Ovary (tissue), 9 donors: ENCODE results near the gene NFASC. TPM values are rescaled to one million over a fixed set of nuclear protein-coding genes. Genes with fewer than 3 reads are reported as not detected.

ENCODE experiments used
- DNase-seq, 5 donors: peaks; one replicate each; pipeline ENCODE4 v3.0.0-alpha.2; 2019 to 2020
- H3K27ac ChIP-seq, 2 donors: fragments of 200-600 bp; one replicate each; pipeline versions ENCODE4 v1.5.1 to v1.8.0; 2019 to 2022
- H3K27me3 ChIP-seq: fragments of 200-600 bp; one replicate; pipeline ENCODE4 v1.8.0; 2022
- H3K36me3 ChIP-seq: fragments of 200-600 bp; sonication (generic); one replicate; pipeline ENCODE4 v1.5.1; 2019
- H3K4me1 ChIP-seq: one replicate; pipeline ENCODE4 v1.8.1; 2013; ENCODE audit warnings: mild to moderate bottlenecking, moderate library complexity; ENCODE audit not compliant: insufficient read depth
- H3K4me3 ChIP-seq: fragments of 200-600 bp; sonication (generic); one replicate; pipeline ENCODE4 v1.5.1; 2017
- H3K9me3 ChIP-seq, 2 donors: fragments of 200-600 bp in 1 of 2; sonication (generic) in 1 of 2; one replicate each; pipeline versions ENCODE4 v1.5.1 to v1.8.1; 2013 to 2019; ENCODE audit warnings: mild to moderate bottlenecking in 1 of 2, moderate library complexity in 1 of 2
- EP300 ChIP-seq: sonication (generic); formaldehyde crosslinking; IDR thresholded peaks from one replicate; pipeline ENCODE4 v1.6.1; 2017; ENCODE audit warnings: antibody characterized with exemption
- POLR2A ChIP-seq: fragments of 450-650 bp; IDR thresholded peaks from one replicate; pipeline ENCODE4 v1.6.1; 2017; ENCODE audit warnings: antibody characterized with exemption, mild to moderate bottlenecking, moderate library complexity
- WGBS, 3 donors: extraction: QIAGEN DNeasy Blood & Tissue Kit in 1 of 3; methylation state at CpG; one replicate each; pipeline versions ENCODE4 v1.1.5 to v1.1.7; 2013 to 2017; 5-methylcytosine and 5-hydroxymethylcytosine counted together
- intact Hi-C, 4 donors: fragments of 100-400 bp; cut with DNase I; formaldehyde crosslinking; loops; one replicate each; pipeline versions ENCODE4 v1.11.0 to v1.15.1; 2022 to 2023
- polyA plus RNA-seq, 2 donors: library from polyadenylated mRNA; stranded (reverse); fragments of 200-250 nt in 1 of 2; fragments of 350-450 nt in 1 of 2; fragmentation: Illumina TruSeq in 1 of 2; extraction: RNeasy Lipid Tissue Mini Kit (QIAGEN cat#74804) in 1 of 2; gene quantifications; one replicate each; pipeline ENCODE4 v1.2.3, GENCODE V29; 2013 to 2014
- total RNA-seq, 7 donors: library from RNA; depleted of rRNA in 2 of 7; stranded (reverse); fragments of >200 nt in 2 of 7; fragmentation: NEBNext Ultra II Directional in 3 of 7; extraction: Animal tissue kit (Norgen Biotek cat#: 25700) in 3 of 7; gene quantifications; one replicate each; pipeline versions ENCODE4 v1.1.0 to v1.2.4, GENCODE V29; 2016 to 2023
- TF ChIP-seq, protein P1 (sequence below), 3 donors: fragments of 450-650 bp in 2 of 3; fragments of 200-600 bp in 1 of 3; IDR thresholded peaks; one replicate each; pipeline versions ENCODE4 v1.5.1 to v1.8.0; 2016 to 2022; ENCODE audit warnings: antibody characterized with exemption in 3 of 3, mild to moderate bottlenecking in 1 of 3
- donor health status: DM: no; HTN: no; CAD: no; lungs with moderate emphysema.
- donor health status: DM: no; HTN: no; CAD: no.
- donor health status: Bipolar disorder and iron deficiency.
- donor health status: DM: yes; HTN: yes; CAD: no.
- donor health status: DM: no; HTN: no; CAD: no.
- donor health status: DM: yes; HTN: yes; CAD: no.

Gene NFASC
- total and polyA plus RNA-seq, 9 donors = 9.3 to 73.2 (median 20.9) TPM

DNA sequence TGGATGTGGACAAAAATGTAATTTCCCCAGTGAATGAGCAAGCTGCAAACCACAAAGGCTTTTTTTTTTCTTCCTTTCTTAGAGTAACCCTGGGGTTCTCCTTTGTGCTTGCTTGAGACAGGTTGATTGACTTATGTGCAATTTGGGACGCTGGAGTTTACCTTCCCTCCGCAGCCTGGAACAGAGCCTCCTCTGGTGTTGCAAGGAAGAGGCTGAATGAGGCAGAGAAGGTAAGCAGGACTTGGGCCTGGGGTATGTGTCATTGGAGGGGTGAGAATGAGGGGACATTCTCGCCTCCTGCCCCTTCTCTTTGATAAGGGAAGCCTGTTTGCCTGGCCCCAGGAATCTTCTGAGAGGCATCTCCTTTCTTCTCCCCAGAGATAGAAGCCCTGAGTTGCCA lies 49.8 kb downstream of the NFASC start:
- intact Hi-C loops = no loop called here
- Histone ChIP-seq H3K27ac (no peak overlapping the region), H3K27me3 (no peaks in the 10 kb centered on the region), H3K4me3 (no peak overlapping the region), H3K9me3 (no peaks in the 10 kb centered on the region), H3K36me3 (no peaks in the 10 kb centered on the region), H3K4me1 (peaks cover 6% of the 10 kb centered on the region)
- WGBS, 3 donors = 94 to 99% (median 95%) methylated on average over 3 of the region's 3 CpGs
- no peak for DNase-seq
- TF ChIP-seq, protein P1, sequence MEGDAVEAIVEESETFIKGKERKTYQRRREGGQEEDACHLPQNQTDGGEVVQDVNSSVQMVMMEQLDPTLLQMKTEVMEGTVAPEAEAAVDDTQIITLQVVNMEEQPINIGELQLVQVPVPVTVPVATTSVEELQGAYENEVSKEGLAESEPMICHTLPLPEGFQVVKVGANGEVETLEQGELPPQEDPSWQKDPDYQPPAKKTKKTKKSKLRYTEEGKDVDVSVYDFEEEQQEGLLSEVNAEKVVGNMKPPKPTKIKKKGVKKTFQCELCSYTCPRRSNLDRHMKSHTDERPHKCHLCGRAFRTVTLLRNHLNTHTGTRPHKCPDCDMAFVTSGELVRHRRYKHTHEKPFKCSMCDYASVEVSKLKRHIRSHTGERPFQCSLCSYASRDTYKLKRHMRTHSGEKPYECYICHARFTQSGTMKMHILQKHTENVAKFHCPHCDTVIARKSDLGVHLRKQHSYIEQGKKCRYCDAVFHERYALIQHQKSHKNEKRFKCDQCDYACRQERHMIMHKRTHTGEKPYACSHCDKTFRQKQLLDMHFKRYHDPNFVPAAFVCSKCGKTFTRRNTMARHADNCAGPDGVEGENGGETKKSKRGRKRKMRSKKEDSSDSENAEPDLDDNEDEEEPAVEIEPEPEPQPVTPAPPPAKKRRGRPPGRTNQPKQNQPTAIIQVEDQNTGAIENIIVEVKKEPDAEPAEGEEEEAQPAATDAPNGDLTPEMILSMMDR (IDR thresholded peaks at IDR 0.05) = no peak
- TF ChIP-seq POLR2A = no peak

DNA sequence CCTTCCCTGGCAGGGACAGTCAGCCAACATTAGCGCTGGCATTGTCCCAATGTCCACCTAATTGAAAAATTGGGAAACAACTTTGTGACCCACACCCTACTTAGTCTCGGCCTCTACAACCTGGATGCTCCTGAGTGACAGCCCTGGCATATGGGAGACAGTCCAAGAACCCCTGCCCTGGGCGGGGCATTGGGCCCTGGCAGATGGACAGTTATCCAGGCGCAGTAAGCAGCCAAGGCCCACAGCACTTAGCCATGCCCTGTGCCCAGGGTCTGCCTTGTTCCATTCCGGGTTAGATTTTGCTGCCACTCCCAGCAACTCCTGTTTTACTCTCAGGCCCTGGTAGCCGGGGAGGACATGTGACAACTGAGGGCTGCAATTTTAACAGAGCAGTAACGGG lies 50.3 kb downstream of the NFASC start:
- WGBS, 3 donors = 88 to 96% (median 94%) methylated on average over 7 of the region's 7 CpGs
- no peak for DNase-seq
- Histone ChIP-seq H3K4me3 (no peak overlapping the region), H3K27ac (no peak overlapping the region), H3K36me3 (no peaks in the 10 kb centered on the region), H3K4me1 (peaks cover 6% of the 10 kb centered on the region), H3K27me3 (no peaks in the 10 kb centered on the region), H3K9me3 (no peaks in the 10 kb centered on the region)
- intact Hi-C loops = no loop called here
- TF ChIP-seq POLR2A = no peak
- TF ChIP-seq EP300 = no peak
- TF ChIP-seq, protein P1 (IDR thresholded peaks at IDR 0.05) = no peak

DNA sequence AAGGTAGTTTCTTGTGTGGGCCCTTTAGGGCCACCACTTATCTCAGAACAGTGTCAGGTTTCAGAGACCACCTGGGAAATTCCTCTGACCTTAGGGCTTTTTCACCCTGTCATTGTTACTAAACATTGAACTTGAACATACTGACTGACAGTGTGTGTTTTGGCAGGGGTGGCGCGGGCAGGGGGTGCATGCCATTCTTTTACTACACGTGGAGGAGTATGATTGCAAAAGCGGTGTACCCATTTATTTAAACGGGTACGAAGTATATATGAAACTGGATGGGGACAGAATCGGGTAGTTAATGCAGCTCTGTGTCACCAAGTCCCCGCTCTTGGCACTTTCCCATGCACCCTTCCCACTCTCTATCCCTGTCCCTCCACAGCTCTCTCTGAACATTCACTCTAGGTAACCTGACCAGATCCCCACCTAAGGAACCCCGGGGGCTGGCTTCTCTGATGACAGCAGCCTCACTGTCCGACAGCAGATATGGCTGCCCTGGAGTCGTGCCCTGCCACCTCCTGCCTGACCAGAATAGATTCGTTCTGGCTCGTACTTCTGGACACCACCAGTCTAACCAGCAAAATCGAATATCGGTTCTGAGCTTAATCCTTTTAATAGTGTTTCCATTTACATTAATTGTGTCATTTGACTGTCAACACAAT lies 51.3 kb downstream of the NFASC start:
- WGBS, 3 donors = 84 to 89% (median 86%) methylated on average over 15 of the region's 15 CpGs
- intact Hi-C loops = no loop called here

DNA sequence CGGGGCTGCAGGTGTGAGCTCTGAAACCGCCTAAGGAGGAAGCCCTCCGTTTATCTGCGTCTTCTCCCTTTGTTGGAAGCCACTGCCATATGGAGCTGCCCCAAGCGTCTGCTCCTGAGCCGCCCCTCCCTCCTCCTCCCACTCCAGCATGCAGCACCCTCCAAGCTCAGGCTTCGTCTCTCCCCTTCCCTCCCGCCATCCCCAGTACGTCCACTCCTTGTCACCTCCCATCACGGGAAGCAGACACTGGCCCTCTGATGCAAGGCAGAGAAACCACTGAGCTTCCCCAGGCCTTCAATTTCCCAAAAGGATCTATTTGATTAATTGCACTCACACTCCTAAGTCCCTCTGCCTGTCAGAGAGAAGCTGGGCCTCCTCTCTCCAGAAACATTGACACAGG lies 52.5 kb downstream of the NFASC start:
- Histone ChIP-seq H3K9me3 (no peaks in the 10 kb centered on the region), H3K4me1 (peaks cover 6% of the 10 kb centered on the region), H3K27ac (no peak overlapping the region), H3K27me3 (no peaks in the 10 kb centered on the region), H3K36me3 (no peaks in the 10 kb centered on the region), H3K4me3 (no peak overlapping the region)
- DNase-seq = no peak
- TF ChIP-seq EP300 = no peak
- no peak for TF ChIP-seq POLR2A
- intact Hi-C loops = no loop called here
- WGBS, 3 donors = 61 to 66% (median 66%) methylated on average over 10 of the region's 10 CpGs

More for the DNA sequence above, 51.3 kb downstream of the NFASC start:
- Histone ChIP-seq H3K27ac (no peak overlapping the region), H3K4me1 (peaks cover 6% of the 10 kb centered on the region), H3K4me3 (no peak overlapping the region), H3K27me3 (no peaks in the 10 kb centered on the region), H3K36me3 (no peaks in the 10 kb centered on the region), H3K9me3 (no peaks in the 10 kb centered on the region)
- no peak for TF ChIP-seq POLR2A
- no peak for DNase-seq

DNA sequence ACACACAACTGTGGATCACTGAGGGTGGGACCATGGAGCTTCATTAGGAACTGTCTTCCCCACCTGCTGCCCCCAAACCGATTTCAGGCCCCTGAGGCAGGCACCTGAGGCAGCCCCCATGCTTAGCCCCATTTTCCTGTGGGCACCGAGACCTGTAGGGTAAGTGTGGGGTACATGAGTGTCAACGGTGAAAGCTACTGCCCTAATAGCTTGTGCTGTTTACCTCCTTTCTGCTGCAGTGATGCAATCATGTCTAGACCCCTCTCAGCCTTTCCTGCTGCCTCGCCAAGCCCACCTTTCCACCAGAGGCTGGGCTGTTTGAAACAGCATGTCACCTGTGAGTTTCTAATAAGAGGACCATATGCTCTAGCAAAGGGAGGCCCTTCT lies 53.0 kb downstream of the NFASC start:
- no peaks in the 10 kb centered on the region for H3K36me3 ChIP-seq
- DNase-seq = no peak
- no peaks in the 10 kb centered on the region for H3K9me3 ChIP-seq
- TF ChIP-seq EP300 (no peak), POLR2A (no peak)
- TF ChIP-seq, protein P1 (IDR thresholded peaks at IDR 0.05) = no peak
- 74 to 83% (median 78%) methylated on average over 4 of the region's 4 CpGs for WGBS, 3 donors
- intact Hi-C loops = no loop called here
- H3K27me3 ChIP-seq = no peaks in the 10 kb centered on the region
- H3K4me1 ChIP-seq = peaks cover 6% of the 10 kb centered on the region
- no peak overlapping the region for H3K27ac ChIP-seq
- no peak overlapping the region for H3K4me3 ChIP-seq
